HepG2 (cell line): ENCODE results near the gene SPINK5.

Experiments used
- ATAD3A ChIP-seq: sonication (generic); formaldehyde crosslinking; IDR thresholded peaks from 2 replicates; pipeline ENCODE4 v1.4.0; 2020; ENCODE audit warnings: missing genetic modification reagents
- BHLHE40 ChIP-seq: IDR thresholded peaks from 2 replicates; pipeline ENCODE4 v1.6.1; 2011; ENCODE audit warnings: low read length, improper control_type of control experiment
- CHD4 ChIP-seq: fragments of 200-600 bp; sonication (generic); IDR thresholded peaks from 2 replicates; pipeline ENCODE4 v1.7.0; 2017; ENCODE audit warnings: mild to moderate bottlenecking, low read length, borderline replicate concordance
- HOXA7 ChIP-seq: sonication (generic); formaldehyde crosslinking; IDR thresholded peaks from 2 replicates; pipeline ENCODE4 v1.8.1; 2022; ENCODE audit warnings: mild to moderate bottlenecking, missing genetic modification reagents, moderate library complexity
- RFX5 ChIP-seq: IDR thresholded peaks from 2 replicates; pipeline ENCODE4 v1.6.1; 2011; ENCODE audit warnings: low read depth, low read length, improper control_type of control experiment
- SMARCC2 ChIP-seq: fragments of 450-650 bp; IDR thresholded peaks from 2 replicates; pipeline ENCODE4 v1.6.1; 2017; ENCODE audit warnings: antibody characterized with exemption, mild to moderate bottlenecking
- SP1 ChIP-seq, 2 experiments: fragments of 450-650 bp in 1 of 2; sonication (generic) in 1 of 2; formaldehyde crosslinking in 1 of 2; IDR thresholded peaks; 2 replicates each; pipeline versions ENCODE4 v1.4.0 to v1.6.1; 2016 to 2020; ENCODE audit warnings: missing genetic modification reagents in 1 of 2
- ZNF335 ChIP-seq: sonication (generic); formaldehyde crosslinking; IDR thresholded peaks from 2 replicates; pipeline ENCODE4 v1.4.0; 2020; ENCODE audit warnings: missing genetic modification reagents
- TF ChIP-seq, protein P1 (sequence below): sonication (generic); formaldehyde crosslinking; IDR thresholded peaks from 2 replicates; pipeline ENCODE4 v1.5.0; 2020; ENCODE audit warnings: mild to moderate bottlenecking, missing genetic modification reagents, moderate library complexity
- TF ChIP-seq, protein P2 (sequence below): sonication (generic); formaldehyde crosslinking; IDR thresholded peaks from 2 replicates; pipeline ENCODE4 v1.5.0; 2020; ENCODE audit warnings: missing genetic modification reagents
- TF ChIP-seq, protein P3 (sequence below): IDR thresholded peaks from 2 replicates; pipeline ENCODE4 v1.6.1; 2012; ENCODE audit warnings: inconsistent platforms

DNA sequence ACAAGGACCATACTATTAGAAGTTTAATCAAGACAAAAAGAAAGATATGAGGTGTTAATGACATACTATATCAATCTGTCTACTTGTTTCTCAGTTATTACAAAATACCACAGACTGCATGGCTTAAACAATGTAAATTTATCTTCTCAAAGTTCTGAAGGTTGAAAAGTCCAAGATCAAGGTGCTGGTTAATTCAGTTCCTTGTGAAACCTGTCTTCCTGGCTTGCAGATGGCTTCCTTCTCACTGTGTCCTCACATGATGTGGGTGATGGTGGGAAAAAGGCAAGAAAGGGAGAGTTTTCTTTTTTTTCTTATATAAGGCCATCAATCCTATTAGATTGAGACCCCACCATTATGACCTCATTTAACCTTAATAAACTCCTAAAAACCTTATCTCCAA lies 89.0 kb downstream of the SPINK5 start:
- TF ChIP-seq ZNF335 (CRISPR knock-in tag) = no peak
- TF ChIP-seq, protein P1, sequence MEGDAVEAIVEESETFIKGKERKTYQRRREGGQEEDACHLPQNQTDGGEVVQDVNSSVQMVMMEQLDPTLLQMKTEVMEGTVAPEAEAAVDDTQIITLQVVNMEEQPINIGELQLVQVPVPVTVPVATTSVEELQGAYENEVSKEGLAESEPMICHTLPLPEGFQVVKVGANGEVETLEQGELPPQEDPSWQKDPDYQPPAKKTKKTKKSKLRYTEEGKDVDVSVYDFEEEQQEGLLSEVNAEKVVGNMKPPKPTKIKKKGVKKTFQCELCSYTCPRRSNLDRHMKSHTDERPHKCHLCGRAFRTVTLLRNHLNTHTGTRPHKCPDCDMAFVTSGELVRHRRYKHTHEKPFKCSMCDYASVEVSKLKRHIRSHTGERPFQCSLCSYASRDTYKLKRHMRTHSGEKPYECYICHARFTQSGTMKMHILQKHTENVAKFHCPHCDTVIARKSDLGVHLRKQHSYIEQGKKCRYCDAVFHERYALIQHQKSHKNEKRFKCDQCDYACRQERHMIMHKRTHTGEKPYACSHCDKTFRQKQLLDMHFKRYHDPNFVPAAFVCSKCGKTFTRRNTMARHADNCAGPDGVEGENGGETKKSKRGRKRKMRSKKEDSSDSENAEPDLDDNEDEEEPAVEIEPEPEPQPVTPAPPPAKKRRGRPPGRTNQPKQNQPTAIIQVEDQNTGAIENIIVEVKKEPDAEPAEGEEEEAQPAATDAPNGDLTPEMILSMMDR (CRISPR knock-in tag) = no peak
- TF ChIP-seq, protein P2, sequence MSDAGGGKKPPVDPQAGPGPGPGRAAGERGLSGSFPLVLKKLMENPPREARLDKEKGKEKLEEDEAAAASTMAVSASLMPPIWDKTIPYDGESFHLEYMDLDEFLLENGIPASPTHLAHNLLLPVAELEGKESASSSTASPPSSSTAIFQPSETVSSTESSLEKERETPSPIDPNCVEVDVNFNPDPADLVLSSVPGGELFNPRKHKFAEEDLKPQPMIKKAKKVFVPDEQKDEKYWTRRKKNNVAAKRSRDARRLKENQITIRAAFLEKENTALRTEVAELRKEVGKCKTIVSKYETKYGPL (CRISPR knock-in tag) = no peak
- TF ChIP-seq SMARCC2 = no peak
- TF ChIP-seq, protein P3, sequence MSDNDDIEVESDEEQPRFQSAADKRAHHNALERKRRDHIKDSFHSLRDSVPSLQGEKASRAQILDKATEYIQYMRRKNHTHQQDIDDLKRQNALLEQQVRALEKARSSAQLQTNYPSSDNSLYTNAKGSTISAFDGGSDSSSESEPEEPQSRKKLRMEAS = no peak
- no peak for TF ChIP-seq CHD4
- TF ChIP-seq BHLHE40 = no peak
- TF ChIP-seq SP1 (IDR thresholded peaks at IDR 0.05) = no peak
- no peak for TF ChIP-seq SP1 (CRISPR knock-in tag; IDR thresholded peaks at IDR 0.05)
- no peak for TF ChIP-seq HOXA7 (CRISPR knock-in tag)
- TF ChIP-seq RFX5 = no peak
- no peak for TF ChIP-seq ATAD3A
